ENCODE results near the gene TSEN34.
"Not testable (repeated sequence)": the region's sequence is repeated elsewhere in the genome, so short reads cannot be mapped to it uniquely, and the experiment has no call there.

The TSEN34 gene

GRCh38 chr19:54203151-54203611 is 12.1 kb downstream of the TSEN34 start:
- in situ Hi-C loops (cut with HindIII; ENCODE audit: low pct_ligation_motif_present, low pct_unique_long_range_greater_than_20kb, low sequenced_read_pairs), result no loop called here
- DNase-seq, result peak; percentile 76

GRCh38 chr19:54204767-54205468 is 13.8 kb downstream of the TSEN34 start:
- no peak for DNase-seq

GRCh38 chr19:54206030-54206830 is 15.1 kb downstream of the TSEN34 start:
- in situ Hi-C loops (cut with HindIII; ENCODE audit: low pct_ligation_motif_present, low pct_unique_long_range_greater_than_20kb, low sequenced_read_pairs), result no loop called here
- no peak for DNase-seq

More at GRCh38 chr19:54204767-54205468, 13.8 kb downstream of the TSEN34 start:
- in situ Hi-C loops (cut with HindIII; ENCODE audit: low pct_ligation_motif_present, low pct_unique_long_range_greater_than_20kb, low sequenced_read_pairs), result no loop called here

- in situ Hi-C loops (cut with HindIII; ENCODE audit: low pct_ligation_motif_present, low pct_unique_long_range_greater_than_20kb, low sequenced_read_pairs), result no loop called here
These were observed 15.7 kb downstream of the TSEN34 start for GRCh38 chr19:54206831-54207177.

GRCh38 chr19:54207193-54207592 is 16.1 kb downstream of the TSEN34 start:
- DNase-seq; in situ Hi-C loops (cut with HindIII; ENCODE audit: low pct_ligation_motif_present, low pct_unique_long_range_greater_than_20kb, low sequenced_read_pairs): not testable (repeated sequence)

More at GRCh38 chr19:54206831-54207177, 15.7 kb downstream of the TSEN34 start:
- DNase-seq, result no peak

- in situ Hi-C loops (cut with HindIII; ENCODE audit: low pct_ligation_motif_present, low pct_unique_long_range_greater_than_20kb, low sequenced_read_pairs), result no loop called here
- no peak for DNase-seq
These were observed 16.5 kb downstream of the TSEN34 start for GRCh38 chr19:54207676-54207982.

GRCh38 chr19:54207983-54208783 is 17.1 kb downstream of the TSEN34 start:
- in situ Hi-C loops (cut with HindIII; ENCODE audit: low pct_ligation_motif_present, low pct_unique_long_range_greater_than_20kb, low sequenced_read_pairs), result no loop called here
- no peak for DNase-seq

GRCh38 chr19:54208784-54209057 is 17.6 kb downstream of the TSEN34 start:
- DNase-seq, result no peak
- in situ Hi-C loops (cut with HindIII; ENCODE audit: low pct_ligation_motif_present, low pct_unique_long_range_greater_than_20kb, low sequenced_read_pairs), result no loop called here

GRCh38 chr19:54209058-54209810 is 18.1 kb downstream of the TSEN34 start:
- peak; percentile 28 for DNase-seq
- in situ Hi-C loops (cut with HindIII; ENCODE audit: low pct_ligation_motif_present, low pct_unique_long_range_greater_than_20kb, low sequenced_read_pairs), result no loop called here

GRCh38 chr19:54209811-54210494 is 18.8 kb downstream of the TSEN34 start:
- in situ Hi-C loops (cut with HindIII; ENCODE audit: low pct_ligation_motif_present, low pct_unique_long_range_greater_than_20kb, low sequenced_read_pairs), result no loop called here
- DNase-seq, result peak; percentile 97

GRCh38 chr19:54211235-54211634 is 20.1 kb downstream of the TSEN34 start:
- in situ Hi-C loops (cut with HindIII; ENCODE audit: low pct_ligation_motif_present, low pct_unique_long_range_greater_than_20kb, low sequenced_read_pairs), result no loop called here
- no peak for DNase-seq

- DNase-seq; in situ Hi-C loops (cut with HindIII; ENCODE audit: low pct_ligation_motif_present, low pct_unique_long_range_greater_than_20kb, low sequenced_read_pairs): not testable (repeated sequence)
These were observed 23.1 kb downstream of the TSEN34 start for GRCh38 chr19:54214217-54214616.

GRCh38 chr19:54214734-54215133 is 23.6 kb downstream of the TSEN34 start:
- in situ Hi-C loops (cut with HindIII; ENCODE audit: low pct_ligation_motif_present, low pct_unique_long_range_greater_than_20kb, low sequenced_read_pairs); DNase-seq: not testable (repeated sequence)

- no peak for DNase-seq
- in situ Hi-C loops (cut with HindIII; ENCODE audit: low pct_ligation_motif_present, low pct_unique_long_range_greater_than_20kb, low sequenced_read_pairs), result no loop called here
These were observed 25.8 kb downstream of the TSEN34 start for GRCh38 chr19:54216869-54217268.

GRCh38 chr19:54217517-54218247 is 26.6 kb downstream of the TSEN34 start:
- in situ Hi-C loops (cut with HindIII; ENCODE audit: low pct_ligation_motif_present, low pct_unique_long_range_greater_than_20kb, low sequenced_read_pairs); DNase-seq: not testable (repeated sequence)

- DNase-seq, result no peak
- in situ Hi-C loops (cut with HindIII; ENCODE audit: low pct_ligation_motif_present, low pct_unique_long_range_greater_than_20kb, low sequenced_read_pairs), result no loop called here
These were observed 27.2 kb downstream of the TSEN34 start for GRCh38 chr19:54218259-54218658.

- in situ Hi-C loops (cut with HindIII; ENCODE audit: low pct_ligation_motif_present, low pct_unique_long_range_greater_than_20kb, low sequenced_read_pairs), result no loop called here
- no peak for DNase-seq
These were observed 28.0 kb downstream of the TSEN34 start for GRCh38 chr19:54218960-54219661.

All from ACHN (cell line).